HUES48 (cell line): ENCODE measurements around the gene JADE2.

Experiments
- H3K27ac ChIP-seq: one replicate; pipeline ENCODE4 v1.7.0; 2013; ENCODE audit warnings: low read depth, low read length, inconsistent platforms
- H3K27me3 ChIP-seq: 2 replicates; pipeline ENCODE4 v1.6.1; 2013; ENCODE audit warnings: mild to moderate bottlenecking, low read length; ENCODE audit not compliant: control insufficient read depth, insufficient read depth
- H3K36me3 ChIP-seq: 2 replicates; pipeline ENCODE4 v1.6.1; 2013; ENCODE audit warnings: low read length; ENCODE audit not compliant: control insufficient read depth, insufficient read depth
- H3K4me1 ChIP-seq: 2 replicates; pipeline ENCODE4 v1.6.1; 2013; ENCODE audit warnings: mild to moderate bottlenecking, low read length; ENCODE audit not compliant: control insufficient read depth, insufficient read depth
- H3K4me3 ChIP-seq: 2 replicates; pipeline ENCODE4 v1.5.1; 2013; ENCODE audit warnings: mild to moderate bottlenecking, low read depth, low read length
- H3K9ac ChIP-seq: 2 replicates; pipeline ENCODE4 v1.6.1; 2013; ENCODE audit warnings: mild to moderate bottlenecking, low read depth, low read length, moderate library complexity
- H3K9me3 ChIP-seq: 2 replicates; pipeline ENCODE4 v1.6.1; 2013; ENCODE audit warnings: low read length; ENCODE audit not compliant: control insufficient read depth, insufficient read depth

The JADE2 gene

DNA sequence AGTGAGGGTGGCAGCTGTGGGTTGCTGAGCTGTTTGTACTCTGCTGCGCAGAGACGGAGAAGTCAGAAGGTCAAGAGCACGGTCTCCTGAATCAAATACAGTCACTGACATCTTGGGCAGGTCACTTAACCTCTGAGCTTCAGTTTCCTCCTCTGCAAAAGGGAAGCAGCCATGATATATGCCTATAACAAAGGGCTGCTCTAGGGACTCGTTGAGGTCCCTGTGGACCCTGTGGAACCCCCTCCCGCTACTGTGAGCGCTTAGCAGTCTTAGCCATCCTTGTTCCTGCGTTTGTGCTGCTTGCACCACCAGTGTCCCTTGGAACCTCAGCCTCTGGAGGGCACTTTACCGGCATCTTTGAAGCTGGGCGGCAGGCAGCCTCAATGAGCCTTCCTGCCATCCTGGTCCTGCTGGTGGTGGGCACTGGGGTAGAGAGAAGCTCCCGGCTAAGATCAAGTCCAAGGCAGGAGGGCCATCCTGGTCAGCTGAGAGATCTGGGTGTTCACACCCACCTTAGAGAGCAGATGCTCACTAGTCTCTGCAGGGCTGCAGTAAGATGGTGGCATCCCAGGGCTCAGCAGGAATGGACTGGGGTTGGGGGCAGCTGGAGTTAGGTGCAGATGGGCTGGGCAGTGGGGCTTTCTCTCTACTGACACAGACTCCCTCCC lies 8.7 kb downstream of the JADE2 start:
- H3K9ac ChIP-seq = no peak overlapping the region
- no peak overlapping the region for H3K4me3 ChIP-seq
- H3K9me3 ChIP-seq = no peaks in the 10 kb centered on the region
- peaks cover 52% of the 10 kb centered on the region for H3K4me1 ChIP-seq
- peaks cover 30% of the 10 kb centered on the region for H3K36me3 ChIP-seq
- H3K27ac ChIP-seq = peak overlapping the region; percentile 22
- no peaks in the 10 kb centered on the region for H3K27me3 ChIP-seq

DNA sequence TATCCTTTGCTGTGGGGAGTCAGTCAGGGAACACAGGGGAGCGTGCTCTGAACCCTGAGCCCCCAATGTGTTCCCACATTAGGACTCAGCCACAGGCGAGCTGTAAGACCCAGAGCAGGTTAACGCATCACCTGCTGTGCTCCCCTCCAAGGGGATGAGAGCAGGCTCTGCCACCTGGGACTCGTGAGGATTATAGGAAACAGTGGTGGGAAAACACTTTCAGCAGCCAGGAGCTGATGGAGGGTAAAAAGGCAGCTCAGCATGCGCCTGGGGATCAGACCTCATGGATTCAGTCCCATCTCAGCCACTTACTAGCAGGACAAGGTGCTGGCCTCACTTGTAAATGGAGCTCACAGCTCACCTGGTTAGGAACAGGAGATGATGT lies 9.2 kb downstream of the JADE2 start:
- no peak overlapping the region for H3K9ac ChIP-seq
- peaks cover 30% of the 10 kb centered on the region for H3K36me3 ChIP-seq
- no peaks in the 10 kb centered on the region for H3K27me3 ChIP-seq
- peak overlapping the region; percentile 22 for H3K27ac ChIP-seq
- H3K4me3 ChIP-seq = no peak overlapping the region
- no peaks in the 10 kb centered on the region for H3K9me3 ChIP-seq
- H3K4me1 ChIP-seq = peaks cover 52% of the 10 kb centered on the region

GRCh38 chr5:134536876-134537275 lies 11.4 kb downstream of the JADE2 start:
- Histone ChIP-seq H3K9ac (no peak overlapping the region), H3K27me3 (no peaks in the 10 kb centered on the region), H3K36me3 (peaks cover 45% of the 10 kb centered on the region), H3K4me3 (no peak overlapping the region), H3K4me1 (peaks cover 53% of the 10 kb centered on the region), H3K9me3 (no peaks in the 10 kb centered on the region), H3K27ac (no peak overlapping the region)

DNA sequence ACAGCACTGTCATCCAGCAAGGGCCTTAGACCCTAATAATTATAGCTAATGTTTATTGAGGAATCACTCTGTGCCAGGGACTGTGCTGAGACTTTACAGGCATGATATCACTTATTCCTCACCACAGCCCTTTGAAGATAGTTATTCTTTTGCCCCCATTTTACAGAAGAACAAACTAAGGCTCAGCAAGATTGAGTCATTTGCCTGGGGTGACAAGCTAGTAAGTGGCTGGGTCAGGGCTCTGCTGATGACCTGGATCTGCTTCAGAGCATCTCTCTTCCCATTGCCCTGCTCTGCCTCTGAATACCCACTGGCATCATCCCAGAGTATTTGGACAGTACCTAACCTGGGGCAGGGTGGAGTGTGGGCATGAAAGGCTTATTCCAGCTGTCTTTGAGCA lies 11.8 kb downstream of the JADE2 start:
- Histone ChIP-seq H3K27me3 (no peaks in the 10 kb centered on the region), H3K27ac (no peak overlapping the region), H3K4me3 (no peak overlapping the region), H3K4me1 (peaks cover 51% of the 10 kb centered on the region), H3K9me3 (no peaks in the 10 kb centered on the region), H3K36me3 (peaks cover 45% of the 10 kb centered on the region), H3K9ac (no peak overlapping the region)

DNA sequence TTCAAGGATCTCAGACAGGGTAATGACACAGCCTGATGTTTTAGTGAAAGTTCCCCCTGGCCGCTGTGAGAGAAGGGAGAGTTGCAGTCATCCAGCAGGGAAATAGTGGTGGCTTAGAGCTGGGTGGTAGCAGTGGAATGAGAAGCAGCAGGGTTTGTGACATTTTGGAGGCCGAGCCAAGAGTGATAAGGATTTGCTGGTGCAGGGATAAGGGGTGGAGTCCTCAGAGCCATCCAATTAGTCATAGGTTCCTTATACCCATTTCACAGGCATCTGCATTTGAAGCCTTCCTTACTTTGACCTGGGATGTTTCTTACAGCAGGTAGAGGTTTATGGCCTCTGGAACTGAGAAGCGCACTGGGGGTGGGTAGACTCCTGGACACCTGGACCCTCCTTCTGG lies 12.8 kb downstream of the JADE2 start:
- no peaks in the 10 kb centered on the region for H3K27me3 ChIP-seq
- peaks cover 45% of the 10 kb centered on the region for H3K36me3 ChIP-seq
- no peaks in the 10 kb centered on the region for H3K9me3 ChIP-seq
- peaks cover 41% of the 10 kb centered on the region for H3K4me1 ChIP-seq
- no peak overlapping the region for H3K27ac ChIP-seq
- H3K9ac ChIP-seq = no peak overlapping the region; the same call in 1 of the 2 replicates
- H3K4me3 ChIP-seq = no peak overlapping the region

- peaks cover 27% of the 10 kb centered on the region for H3K4me1 ChIP-seq
- no peaks in the 10 kb centered on the region for H3K27me3 ChIP-seq
- H3K9ac ChIP-seq = no peak overlapping the region
- peaks cover 57% of the 10 kb centered on the region for H3K36me3 ChIP-seq
- peak overlapping the region; percentile 93 for H3K27ac ChIP-seq
- H3K4me3 ChIP-seq = peak overlapping the region; percentile 10; the same call in 1 of the 2 replicates
- H3K9me3 ChIP-seq = no peaks in the 10 kb centered on the region
Observed at GRCh38 chr5:134539732-134540131, 14.3 kb downstream of the JADE2 start.

DNA sequence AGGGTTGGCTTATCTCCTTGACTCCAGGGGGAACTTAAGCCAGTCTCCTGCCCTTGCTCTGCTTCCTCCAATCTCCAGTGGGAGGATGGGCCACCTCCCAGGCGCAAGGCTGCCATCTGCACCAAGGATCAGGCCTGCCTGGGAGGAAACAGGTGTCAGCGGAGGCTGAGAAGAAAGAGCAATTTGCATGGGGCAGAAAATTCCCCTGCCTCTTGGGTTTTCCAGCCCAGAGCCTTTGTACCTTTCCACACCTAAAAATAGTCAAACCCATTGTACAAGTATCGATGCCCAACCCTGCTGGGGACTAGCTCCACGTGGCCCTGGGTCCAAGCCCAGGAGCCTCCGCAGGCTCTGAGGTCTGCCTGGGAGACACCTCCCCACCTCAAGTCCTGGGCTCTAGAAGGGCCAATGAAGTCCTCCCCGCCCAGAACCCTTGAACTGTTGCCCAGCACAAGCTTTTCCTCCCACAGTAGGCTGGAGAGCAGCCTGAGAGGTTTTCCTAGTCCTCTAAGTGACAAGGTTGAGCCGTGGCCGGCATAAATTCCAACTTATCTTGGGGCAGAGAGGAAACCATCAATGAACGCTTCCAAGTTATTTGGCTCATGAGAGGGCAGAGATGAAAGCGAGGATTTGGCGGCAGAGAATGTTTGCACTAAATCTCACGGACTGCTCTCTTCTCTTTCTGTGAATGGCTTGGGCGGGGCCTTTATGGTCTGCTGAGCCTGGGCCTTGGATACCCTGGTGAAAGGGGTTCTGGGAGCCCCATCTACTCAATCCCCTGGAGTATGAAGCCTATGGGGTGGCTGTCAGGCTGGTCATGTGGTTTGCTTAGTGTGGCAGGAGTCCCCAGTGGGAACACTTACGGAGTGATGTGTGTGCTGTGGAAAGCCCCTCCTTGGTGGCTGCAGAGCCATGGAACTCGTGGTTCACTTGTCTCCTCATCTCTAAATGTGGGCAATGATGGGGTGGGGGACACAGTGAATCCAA lies 15.6 kb downstream of the JADE2 start:
- Histone ChIP-seq H3K36me3 (peaks cover 65% of the 10 kb centered on the region), H3K4me3 (no peak overlapping the region), H3K4me1 (peaks cover 23% of the 10 kb centered on the region), H3K9ac (peak overlapping the region; percentile 10; the same call in 1 of the 2 replicates), H3K9me3 (no peaks in the 10 kb centered on the region), H3K27ac (peak overlapping the region; percentile 93), H3K27me3 (no peaks in the 10 kb centered on the region)

- Histone ChIP-seq H3K4me1 (peaks cover 23% of the 10 kb centered on the region), H3K4me3 (no peak overlapping the region), H3K9me3 (no peaks in the 10 kb centered on the region), H3K27ac (no peak overlapping the region), H3K9ac (no peak overlapping the region), H3K36me3 (peaks cover 62% of the 10 kb centered on the region), H3K27me3 (no peaks in the 10 kb centered on the region)
Observed at GRCh38 chr5:134541736-134542376, 16.4 kb downstream of the JADE2 start.

DNA sequence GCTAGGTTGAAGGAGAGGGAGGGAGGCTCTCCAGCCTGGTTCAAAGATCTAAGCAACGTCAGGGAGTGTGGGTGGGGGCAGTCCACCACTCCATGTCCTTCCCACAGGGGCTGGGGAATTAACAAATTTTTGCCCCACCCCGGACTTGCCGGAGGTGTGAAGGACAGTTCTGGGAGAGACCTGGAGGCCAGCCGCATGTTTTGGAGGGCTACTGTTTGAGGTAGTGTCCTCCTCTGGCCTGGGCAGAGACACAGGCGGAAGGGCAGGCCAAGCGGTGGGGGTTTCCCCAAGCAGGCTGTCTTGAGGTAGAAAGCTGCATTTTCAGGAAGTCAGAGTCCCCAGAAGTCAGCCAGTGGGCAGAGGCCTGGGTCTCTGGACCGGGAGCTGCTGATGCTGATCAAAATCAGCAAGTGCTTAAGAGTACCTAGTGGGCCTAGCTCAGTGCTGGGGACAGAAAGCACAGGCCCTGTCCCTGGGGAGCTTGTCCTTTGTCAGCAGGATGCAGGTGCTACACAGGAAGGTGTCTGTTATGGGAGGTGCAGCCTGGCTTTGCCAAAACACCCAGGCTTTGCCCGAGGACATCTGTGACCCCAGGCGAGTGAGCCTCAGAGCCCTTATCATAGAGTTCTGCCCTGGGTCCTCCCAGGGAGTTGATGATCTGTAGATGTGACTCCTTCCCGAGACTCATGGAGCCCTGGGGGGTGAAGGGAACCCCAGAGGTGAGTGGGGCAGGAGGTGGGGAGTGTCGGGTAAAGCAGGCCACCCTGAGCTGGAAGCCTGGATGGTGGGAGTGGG lies 18.5 kb downstream of the JADE2 start:
- Histone ChIP-seq H3K27ac (no peak overlapping the region), H3K9ac (no peak overlapping the region), H3K9me3 (no peaks in the 10 kb centered on the region), H3K4me3 (no peak overlapping the region), H3K27me3 (no peaks in the 10 kb centered on the region), H3K36me3 (peaks cover 65% of the 10 kb centered on the region), H3K4me1 (peaks cover 23% of the 10 kb centered on the region)

- Histone ChIP-seq H3K27me3 (no peaks in the 10 kb centered on the region), H3K36me3 (peaks cover 74% of the 10 kb centered on the region), H3K4me3 (no peak overlapping the region), H3K9ac (no peak overlapping the region), H3K4me1 (peaks cover 20% of the 10 kb centered on the region), H3K27ac (no peak overlapping the region), H3K9me3 (no peaks in the 10 kb centered on the region)
Observed at GRCh38 chr5:134545070-134545868, 19.8 kb downstream of the JADE2 start.
